A673 (cell line): Measurements from ENCODE around the gene LIF.

Experiments
- EZH2 ChIP-seq: fragments of 200-600 bp; sonication (generic); IDR thresholded peaks from 2 replicates; pipeline ENCODE4 v1.6.1; 2017; ENCODE audit warnings: borderline replicate concordance, low read depth, mild to moderate bottlenecking, mixed read lengths, antibody characterized with exemption, low read length; ENCODE audit not compliant: poor library complexity, severe bottlenecking
- TF ChIP-seq, protein P1 (sequence below): fragments of 300-800, 200-600 bp; sonication (generic); conservative IDR thresholded peaks from 2 replicates; pipeline ENCODE4 v1.5.1; 2017; ENCODE audit warnings: low read depth, mild to moderate bottlenecking, antibody characterized with exemption, low read length, moderate library complexity, mixed read lengths

DNA sequence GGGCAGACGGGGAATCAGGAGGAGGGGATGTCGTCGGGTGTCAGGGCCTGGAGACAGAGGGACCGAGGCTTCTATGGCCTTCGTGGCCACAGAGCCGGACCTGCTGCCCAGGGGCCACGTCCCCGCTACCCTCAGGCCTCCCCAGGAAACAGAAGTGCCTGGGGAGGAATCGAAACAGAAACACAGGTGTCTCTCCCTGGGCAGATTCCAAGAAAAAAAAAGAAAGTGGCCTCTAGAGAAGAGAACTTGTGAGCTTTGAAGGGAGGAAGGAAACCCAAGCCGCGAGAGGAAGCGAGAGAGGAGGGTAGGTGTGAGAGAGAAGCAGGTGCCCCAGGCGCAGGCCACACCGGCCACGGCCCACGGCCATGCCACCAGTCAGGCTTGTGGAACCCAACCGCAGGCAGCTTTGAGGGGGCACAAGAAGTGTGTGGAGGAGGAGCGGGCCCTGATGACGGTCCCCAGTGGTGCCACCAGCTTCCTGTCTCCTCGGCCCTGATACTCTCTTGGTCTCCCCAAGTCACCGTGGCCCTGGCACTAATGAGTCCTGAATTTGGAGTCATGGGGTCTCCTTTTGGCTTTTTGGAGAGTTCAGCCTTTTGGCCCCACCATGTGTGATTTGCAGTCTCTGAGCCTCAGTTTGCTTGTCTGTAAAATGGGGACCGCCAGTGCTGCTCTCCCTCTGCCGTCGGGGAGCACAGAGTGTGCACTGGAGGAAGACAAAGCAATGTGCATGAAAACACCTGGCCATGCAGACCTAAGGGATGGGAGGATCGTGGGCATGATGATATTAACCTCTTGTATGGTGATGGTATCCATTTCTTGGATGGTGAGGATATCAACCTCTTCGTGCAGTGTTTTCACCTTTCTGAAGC is 25.2 kb downstream of the LIF start:
- no peak for TF ChIP-seq EZH2
- TF ChIP-seq, protein P1, sequence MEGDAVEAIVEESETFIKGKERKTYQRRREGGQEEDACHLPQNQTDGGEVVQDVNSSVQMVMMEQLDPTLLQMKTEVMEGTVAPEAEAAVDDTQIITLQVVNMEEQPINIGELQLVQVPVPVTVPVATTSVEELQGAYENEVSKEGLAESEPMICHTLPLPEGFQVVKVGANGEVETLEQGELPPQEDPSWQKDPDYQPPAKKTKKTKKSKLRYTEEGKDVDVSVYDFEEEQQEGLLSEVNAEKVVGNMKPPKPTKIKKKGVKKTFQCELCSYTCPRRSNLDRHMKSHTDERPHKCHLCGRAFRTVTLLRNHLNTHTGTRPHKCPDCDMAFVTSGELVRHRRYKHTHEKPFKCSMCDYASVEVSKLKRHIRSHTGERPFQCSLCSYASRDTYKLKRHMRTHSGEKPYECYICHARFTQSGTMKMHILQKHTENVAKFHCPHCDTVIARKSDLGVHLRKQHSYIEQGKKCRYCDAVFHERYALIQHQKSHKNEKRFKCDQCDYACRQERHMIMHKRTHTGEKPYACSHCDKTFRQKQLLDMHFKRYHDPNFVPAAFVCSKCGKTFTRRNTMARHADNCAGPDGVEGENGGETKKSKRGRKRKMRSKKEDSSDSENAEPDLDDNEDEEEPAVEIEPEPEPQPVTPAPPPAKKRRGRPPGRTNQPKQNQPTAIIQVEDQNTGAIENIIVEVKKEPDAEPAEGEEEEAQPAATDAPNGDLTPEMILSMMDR: no peak
